Measurements from ENCODE around the gene ADAM19. TPM values are rescaled to one million over a fixed set of nuclear protein-coding genes. Genes with fewer than 3 reads are reported as not detected.

The ADAM19 gene
- total RNA-seq, 2 experiments from 2014 or later = 52.5 to 55.0 TPM

DNA sequence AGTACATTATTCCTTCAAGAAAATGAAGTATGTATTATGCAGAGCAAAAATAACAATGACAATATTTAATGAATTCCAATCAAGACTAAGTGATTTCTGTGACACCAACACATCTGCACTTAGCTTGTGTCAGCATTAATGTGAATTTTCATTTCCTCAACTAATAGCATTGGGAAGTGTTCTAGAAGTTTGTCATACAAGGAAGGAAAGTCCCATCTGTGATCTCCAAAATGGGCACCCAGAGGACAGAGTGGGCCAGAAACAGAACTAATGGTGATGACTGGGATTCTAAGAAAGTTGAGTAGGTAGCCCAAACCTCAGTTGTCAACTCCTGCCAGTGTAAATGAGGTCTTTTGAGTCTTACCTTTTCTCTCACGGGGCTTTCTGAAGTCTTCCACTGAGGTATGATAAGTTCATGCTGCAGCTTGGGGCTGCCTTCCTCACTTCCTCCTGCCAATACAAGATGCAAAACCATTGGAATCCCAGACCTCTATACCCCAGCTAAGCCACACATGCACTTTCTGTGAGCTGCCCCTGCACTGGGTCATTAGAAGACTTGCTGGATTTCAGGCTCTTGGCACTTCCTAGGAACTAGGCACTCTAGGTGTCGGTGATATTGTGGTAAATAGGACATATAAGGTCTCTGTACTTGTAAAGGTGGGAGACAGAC lies 4.9 kb downstream of the ADAM19 start:
- CTCF ChIA-PET = interaction anchor here (1.0 kb wide), 1 partner anchor 23 kb away, joined by 4 read pairs; no protein-coding TSS in a partner anchor
- POLR2A ChIA-PET = no interaction called here

DNA sequence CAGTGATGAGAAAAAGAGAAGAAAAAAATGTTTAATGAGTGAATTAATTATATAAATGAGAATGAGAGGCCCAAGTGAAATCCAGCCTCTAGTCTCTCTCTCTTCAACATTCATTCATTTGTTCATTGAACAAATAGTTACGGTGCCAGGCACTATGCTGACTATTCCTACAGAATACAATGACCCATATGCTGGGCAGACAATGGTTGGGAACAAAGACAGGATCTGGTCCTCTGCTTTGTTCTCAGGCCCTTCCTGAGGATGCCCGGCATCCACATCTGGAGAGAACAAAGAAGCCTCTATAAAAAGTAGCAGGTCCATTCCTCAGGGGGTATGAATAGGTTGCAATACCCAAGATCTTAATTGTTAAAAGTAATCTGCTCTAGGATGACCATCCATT lies 6.9 kb downstream of the ADAM19 start:
- CTCF ChIA-PET = interaction anchor here (1.3 kb wide), 1 partner anchor 27 kb away, joined by 10 read pairs; no protein-coding TSS in a partner anchor
- POLR2A ChIA-PET = interaction anchor here (0.6 to 1.2 kb wide), 3 partner anchors 12 to 49 kb away, joined by 3 to 5 read pairs (median 5); no protein-coding TSS in a partner anchor

DNA sequence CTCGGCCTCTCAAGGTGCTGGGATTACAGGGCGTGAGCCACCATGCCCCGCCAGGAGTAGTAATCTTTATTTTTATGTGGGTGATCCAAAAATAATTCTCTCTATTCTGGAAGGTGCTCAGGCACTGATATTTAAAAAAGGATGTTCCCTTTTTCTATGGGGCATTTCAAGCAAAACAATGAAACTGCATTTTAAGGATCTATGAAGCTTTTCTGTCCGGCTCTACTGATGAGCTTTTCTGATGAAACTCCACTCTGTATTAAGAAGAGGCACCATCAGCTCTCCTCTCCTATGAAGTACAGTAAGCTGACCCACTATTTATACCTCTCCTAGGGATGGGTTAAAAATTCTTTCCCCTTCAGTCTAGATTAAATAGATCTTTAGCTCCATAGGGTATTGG lies 7.4 kb downstream of the ADAM19 start:
- CTCF ChIA-PET = interaction anchor here (0.7 to 1.3 kb wide), 2 partner anchors 27 to 41 kb away, joined by 3 to 10 read pairs; no protein-coding TSS in a partner anchor
- POLR2A ChIA-PET = no interaction called here

DNA sequence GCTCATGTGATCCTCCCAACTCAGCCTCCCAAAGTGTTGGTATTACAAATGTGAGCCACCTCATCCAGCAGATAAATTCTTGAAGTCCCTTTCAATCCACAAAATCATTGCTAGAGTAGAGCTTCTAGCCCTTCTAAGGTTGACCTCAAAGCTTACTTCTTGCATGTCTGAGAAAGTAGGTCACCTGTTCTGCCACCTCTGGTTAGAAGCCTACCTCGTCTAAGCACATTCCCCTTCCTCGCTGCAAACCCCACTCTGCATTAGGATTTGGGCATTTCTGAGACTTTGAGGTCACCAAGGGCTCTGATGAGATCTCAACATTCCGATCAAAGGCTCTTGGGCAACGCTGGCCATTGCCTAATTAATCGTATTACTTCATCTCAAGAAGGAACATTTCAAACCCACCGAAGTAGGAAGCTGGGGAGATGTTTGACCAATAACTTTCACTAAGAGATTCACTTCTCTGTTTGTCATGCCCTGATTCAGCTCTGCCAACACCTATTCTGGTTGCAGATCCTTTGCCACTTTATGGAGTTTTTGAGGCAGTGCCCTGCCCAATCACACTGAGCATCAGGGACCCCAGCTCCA lies 8.6 kb downstream of the ADAM19 start:
- CTCF ChIA-PET = interaction anchor here (1.1 to 1.3 kb wide), 3 partner anchors 8 to 176 kb away, joined by 3 to 5 read pairs (median 4); no protein-coding TSS in a partner anchor
- POLR2A ChIA-PET = no interaction called here

DNA sequence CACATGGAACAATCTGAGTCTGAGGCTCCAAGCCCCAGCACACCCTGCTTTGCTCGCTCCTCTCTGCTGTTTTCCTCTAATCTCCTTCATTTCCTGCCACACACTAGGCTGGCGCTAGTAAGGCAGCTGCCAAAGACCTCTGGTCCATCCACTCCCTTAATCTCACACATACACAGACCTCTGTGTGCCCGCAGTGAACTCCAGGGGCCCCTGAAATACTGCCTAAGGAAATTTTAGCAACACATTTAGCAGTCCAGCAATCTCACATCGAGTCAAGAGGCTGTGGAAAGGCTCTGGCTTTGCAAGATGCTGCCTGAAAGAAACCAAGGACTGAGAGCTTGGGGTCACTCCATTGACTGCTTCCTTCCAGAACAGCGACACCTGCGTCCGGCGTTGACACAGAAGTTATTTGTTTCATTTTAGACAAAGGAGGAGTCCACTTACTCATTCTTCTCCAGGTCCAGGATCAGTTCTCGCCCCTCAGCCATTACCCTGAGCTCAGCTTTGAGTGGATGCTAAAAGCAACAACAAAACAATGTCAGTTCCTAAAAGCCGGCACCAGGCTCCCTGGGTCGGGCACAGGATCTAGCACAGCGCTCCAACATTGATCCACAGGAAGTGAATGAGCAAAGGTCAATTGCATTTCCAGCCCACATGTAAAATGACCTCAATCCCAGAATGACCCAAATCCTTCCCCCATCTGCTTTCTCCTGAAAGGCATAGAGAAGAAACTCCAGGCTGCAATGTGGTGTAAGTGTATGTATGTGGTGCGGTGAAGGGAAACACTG lies 11.5 kb downstream of the ADAM19 start:
- ChIA-PET CTCF (no interaction called here), POLR2A (no interaction called here)

DNA sequence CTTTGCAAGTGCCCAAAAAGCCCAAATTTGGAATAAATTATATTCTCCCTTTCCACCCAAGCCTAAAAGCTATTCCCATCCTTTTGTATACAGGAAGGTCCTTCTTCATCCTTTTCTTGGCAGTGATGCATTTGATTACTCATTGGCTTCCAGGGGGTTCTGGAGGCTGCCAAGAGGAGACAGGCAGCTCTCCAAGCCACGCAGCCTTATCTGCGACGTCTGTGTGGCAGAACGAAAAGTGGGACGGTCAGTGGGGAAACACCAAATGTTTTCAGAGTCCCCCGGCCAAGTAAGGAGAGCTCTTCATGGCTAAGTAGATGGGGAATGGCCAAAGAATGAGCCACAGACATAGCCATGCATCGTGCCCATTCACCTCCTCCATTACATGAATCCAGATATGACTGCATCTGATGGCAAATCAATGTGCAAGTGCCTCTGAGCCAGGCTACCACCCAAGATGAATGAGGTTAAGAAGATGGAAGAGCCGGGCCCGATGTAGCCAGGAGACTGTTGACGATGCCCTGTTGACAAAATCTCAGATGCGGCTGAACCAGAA lies 12.1 kb downstream of the ADAM19 start:
- ChIA-PET POLR2A (no interaction called here), CTCF (interaction anchor here (0.6 kb wide), 1 partner anchor 103 kb away, joined by 3 read pairs; no protein-coding TSS in a partner anchor)

DNA sequence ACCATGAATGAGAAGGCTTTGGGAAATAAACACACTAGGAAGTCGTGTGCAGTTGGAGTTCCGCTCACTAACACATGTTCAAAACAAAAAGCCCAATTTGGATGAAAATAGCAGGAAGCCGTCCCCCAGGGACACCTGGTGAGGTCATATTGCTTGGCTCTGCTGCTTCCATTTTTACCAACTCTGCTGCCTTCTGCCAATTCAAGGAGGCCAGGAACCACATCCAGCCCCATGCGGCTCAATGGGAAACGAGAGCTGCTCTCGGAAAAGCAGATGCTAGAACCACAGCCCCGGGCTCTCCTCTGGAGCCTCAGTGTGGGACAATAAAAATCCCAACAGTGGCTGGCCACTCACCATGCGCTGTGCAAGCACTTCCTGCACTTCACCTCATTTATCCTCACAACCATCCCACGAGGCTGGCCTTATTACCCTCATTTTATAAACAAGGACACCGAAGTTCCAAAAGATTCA lies 13.4 kb downstream of the ADAM19 start:
- ChIA-PET CTCF (interaction anchor here (1.5 kb wide), 1 partner anchor 25 kb away, joined by 3 read pairs; no protein-coding TSS in a partner anchor), POLR2A (no interaction called here)

DNA sequence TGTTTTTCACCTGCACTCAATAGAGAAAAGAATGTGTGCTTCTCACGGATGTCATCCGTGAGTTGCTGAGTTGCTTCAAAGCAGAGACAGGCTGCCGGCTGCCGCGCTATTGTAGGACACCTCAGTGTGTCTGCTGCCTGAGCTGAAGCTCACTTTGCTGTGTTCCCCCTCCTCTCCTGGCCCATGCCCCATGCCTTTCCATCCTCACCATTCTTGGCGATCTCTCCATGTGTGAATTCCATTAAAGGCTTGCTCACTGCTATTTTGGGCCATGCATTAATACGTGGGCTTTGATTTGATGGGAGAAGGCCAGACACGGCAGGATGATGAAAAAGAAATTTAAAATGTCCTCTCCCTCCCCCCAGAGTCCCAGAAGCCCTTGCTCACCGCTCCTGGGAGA lies 14.5 kb downstream of the ADAM19 start:
- POLR2A ChIA-PET = no interaction called here
- CTCF ChIA-PET = interaction anchor here (1.5 kb wide), 1 partner anchor 26 kb away, joined by 3 read pairs; no protein-coding TSS in a partner anchor

DNA sequence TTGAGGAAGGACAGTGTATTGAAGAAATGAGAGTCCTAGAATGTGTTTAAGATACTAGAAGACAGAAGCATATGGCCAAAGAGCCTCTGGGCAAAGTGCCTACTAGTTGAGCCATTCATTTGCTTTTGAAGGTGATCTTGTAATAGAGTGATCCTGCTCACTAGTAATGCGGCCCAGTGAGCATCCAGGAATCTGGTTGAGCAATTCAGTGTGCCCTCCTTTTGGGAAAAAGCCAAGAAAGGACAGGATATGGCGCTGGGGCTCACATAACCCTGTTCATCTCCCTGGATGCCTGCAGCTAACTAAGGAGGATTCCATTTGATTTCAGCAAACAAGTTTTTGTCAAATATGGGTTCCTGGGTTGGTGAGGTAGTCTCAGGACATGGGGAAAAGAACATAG lies 16.3 kb downstream of the ADAM19 start:
- ChIA-PET CTCF (interaction anchor here (1.0 kb wide), 1 partner anchor 8 kb away, joined by 5 read pairs; no protein-coding TSS in a partner anchor), POLR2A (no interaction called here)

DNA sequence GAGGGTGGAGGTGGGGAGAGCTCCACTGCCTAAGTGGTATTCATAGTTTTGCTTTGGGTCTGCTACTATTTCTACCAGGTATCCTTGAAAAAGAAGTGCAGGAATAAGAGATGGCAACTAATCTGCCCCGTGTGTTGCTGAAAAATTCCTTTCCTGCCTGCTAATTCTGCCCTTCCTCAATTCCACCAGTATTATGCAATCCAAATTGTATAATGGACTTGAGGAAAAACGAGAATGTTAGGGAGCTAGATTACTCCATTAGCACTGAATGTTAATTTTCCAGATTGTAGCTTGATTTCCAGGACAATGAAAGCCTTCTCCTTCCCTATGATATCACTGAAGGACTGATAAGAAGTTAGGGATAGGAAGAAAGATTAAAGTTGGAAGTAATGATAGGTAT lies 16.9 kb downstream of the ADAM19 start:
- CTCF ChIA-PET = interaction anchor here (1.0 kb wide), 1 partner anchor 9 kb away, joined by 5 read pairs; no protein-coding TSS in a partner anchor
- POLR2A ChIA-PET = no interaction called here

DNA sequence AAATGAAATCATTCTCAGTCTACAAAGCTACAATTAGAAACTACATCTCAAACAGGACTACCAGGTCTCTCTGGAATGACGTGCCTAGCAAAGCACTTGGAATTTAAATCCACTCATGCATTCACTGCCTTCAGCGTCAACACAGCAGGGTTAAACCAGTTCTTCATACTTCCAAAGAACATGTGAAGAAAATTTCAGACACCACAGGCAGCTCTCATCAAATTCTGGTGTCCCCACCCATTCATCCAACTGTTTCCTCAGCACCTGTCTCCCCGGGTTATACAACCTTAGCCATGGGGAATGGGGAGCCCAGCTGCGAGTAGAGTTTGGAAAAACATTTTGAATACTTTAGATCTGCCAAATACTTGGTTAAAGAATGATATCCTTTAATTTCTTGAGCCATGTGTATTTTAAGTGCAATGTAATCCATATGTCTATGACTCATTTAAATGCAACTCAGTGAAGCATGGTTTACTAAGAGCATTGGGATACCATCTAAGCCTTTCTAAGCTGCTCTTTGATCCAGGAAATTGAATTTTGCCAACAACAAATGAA lies 17.5 kb downstream of the ADAM19 start:
- ChIA-PET POLR2A (no interaction called here), CTCF (interaction anchor here (1.0 kb wide), 1 partner anchor 9 kb away, joined by 5 read pairs; no protein-coding TSS in a partner anchor)

DNA sequence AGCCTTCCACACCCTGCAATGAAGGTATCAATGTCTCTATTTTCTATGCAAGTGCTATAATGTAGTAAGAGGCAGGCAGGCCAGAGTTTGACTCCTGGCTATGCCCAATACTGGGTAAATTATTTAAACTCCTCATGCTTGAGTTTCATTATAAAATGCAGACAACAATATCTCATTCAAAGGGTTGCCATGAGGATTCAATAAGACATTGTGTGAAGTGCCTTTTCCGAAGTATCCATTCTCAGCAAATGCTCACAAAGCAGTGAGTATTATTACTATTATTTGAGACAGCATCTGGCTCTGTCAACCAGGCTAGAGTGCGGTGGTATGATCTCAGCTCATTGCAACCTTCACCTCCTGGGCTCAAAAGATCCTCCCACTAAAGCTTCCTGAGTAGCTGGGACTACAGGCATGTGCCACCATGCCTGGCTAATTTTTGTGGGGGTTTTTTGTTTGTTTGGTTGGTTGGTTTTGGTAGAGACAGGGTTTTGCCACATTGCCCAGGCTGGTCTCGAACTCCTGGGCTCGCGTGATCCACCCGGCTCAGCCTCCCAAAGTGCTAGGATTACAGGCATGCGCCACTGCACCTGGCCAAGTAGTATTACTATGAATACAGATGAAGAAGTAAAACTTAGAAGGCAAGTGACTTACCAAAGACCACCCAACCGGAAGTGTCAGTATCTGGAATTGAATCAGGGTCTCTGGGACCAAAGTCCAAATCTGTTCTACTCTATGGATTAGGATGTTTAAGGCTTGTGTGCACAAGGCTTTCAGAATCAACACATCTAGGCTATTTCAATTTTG lies 18.8 kb downstream of the ADAM19 start:
- CTCF ChIA-PET = interaction anchor here (0.7 kb wide), 1 partner anchor 10 kb away, joined by 3 read pairs; no protein-coding TSS in a partner anchor

DNA sequence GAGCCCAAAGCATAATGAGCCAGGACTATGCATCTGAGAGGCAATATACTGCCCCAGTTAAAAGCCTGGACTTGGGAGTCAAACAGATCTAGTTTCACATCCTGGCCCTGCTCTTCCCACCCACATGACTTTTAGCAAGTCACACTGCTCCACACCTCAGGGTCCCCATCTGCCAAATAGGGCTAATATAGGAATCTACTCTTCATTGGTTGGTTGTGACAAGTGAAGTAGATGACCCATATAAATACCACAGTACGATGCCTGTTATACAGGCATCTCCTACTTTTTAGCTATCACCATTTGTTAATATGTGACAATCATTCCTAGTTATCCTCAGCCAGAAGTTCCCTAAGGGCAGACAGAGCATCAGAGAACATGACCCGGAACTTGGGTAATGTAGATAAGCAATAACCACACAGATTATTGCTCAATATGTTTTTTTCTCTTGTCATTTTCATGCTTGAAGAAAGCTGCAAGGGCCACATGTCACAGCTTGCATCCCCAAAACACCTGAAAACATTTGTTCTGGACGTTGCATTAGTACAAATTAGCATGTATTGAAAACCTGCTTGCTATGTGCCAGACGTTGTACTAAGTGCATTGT lies 20.4 kb downstream of the ADAM19 start:
- ChIA-PET POLR2A (interaction anchor here (0.6 kb wide), 1 partner anchor 38 kb away, joined by 3 read pairs; no protein-coding TSS in a partner anchor), CTCF (no interaction called here)

More for the DNA sequence above, 18.8 kb downstream of the ADAM19 start:
- POLR2A ChIA-PET = interaction anchor here (0.6 kb wide), 2 partner anchors 22 to 58 kb away, joined by 5 read pairs; no protein-coding TSS in a partner anchor

DNA sequence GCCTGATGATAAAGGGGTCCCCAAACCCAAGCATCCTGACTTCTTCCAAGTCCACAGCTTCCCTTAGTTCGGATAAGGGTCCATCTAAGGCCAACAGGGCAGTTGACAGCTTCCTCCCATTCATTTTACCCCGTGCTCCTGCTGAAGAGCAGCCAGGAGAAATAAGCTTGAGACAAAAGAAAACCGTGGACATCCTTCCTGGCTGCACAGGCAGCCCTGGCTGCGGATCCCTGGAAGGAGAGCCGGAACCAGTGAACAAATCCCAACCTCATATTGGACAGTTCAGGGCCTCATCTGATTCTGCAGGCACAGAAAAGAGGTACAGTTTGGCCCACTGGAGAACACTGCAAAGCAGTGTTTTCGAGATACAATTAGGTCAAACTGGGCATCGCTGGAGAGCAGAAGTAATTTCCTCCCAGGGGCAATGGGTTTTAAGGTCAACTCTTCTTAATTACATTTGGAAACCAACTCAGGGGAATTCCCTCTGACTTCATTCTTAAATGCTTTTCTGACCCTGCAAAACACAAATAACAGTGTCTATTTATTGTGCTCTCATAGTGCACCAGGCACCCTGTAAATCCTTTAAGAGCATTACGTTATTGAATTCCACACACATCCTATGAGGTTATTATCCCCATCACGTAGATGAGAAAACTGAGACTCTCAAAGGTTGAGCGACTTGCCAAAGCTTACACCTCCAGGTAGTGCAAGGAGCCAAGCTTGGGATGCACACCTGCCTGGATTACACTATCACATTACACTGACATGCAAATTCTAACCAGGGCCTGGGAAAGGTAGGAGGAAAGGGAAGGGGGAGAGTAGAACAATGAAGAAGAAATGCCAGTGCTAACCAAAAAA lies 21.2 kb downstream of the ADAM19 start:
- CTCF ChIA-PET = no interaction called here
- POLR2A ChIA-PET = interaction anchor here (0.6 kb wide), 1 partner anchor 39 kb away, joined by 3 read pairs; no protein-coding TSS in a partner anchor

DNA sequence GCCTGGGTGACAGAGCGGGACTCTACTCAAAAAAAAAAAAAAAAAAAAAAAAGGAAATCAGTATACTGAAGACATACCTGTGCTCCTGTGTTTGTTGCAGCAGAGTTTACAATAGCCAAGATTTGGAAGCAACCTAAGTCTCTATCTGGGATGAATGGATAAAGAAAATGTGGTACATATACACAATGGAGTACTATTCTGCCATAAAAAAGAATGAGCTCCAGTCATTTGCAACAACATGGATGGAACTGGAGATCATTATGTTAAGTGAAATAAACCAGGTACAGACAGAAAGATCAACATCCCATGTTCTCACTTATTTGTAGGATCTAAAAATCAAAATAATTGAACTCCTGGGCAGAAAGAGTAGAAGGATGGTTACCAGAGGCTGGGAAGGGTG lies 22.9 kb downstream of the ADAM19 start:
- CTCF ChIA-PET = no interaction called here
- POLR2A ChIA-PET = no interaction called here

DNA sequence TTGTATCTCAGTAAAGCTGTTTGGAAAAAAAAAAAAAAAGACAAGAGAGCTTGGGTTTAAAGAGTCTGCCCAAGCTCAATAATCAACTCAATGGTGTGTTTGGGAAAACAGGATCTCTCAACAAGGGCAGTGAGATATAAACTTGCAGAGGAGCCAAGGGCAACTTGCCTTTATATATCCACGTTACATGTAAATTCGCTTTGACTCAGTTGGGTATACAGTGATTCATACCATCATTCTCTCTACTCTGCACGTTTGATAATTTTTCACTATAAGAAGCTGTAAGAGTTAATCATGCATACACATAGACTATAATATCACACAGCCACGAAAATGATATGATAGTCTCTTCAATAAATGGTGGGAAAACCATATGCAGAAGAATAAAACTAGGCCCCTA lies 24.9 kb downstream of the ADAM19 start:
- POLR2A ChIA-PET = interaction anchor here (0.6 kb wide), 1 partner anchor 47 kb away, joined by 4 read pairs; no protein-coding TSS in a partner anchor
- CTCF ChIA-PET = interaction anchor here (0.7 to 1.0 kb wide), 2 partner anchors 10 to 28 kb away, joined by 3 to 5 read pairs; no protein-coding TSS in a partner anchor
